Astrocyte (in vitro differentiated cells and primary cell): ENCODE data around the gene COL24A1.

Source experiments
- EZH2 ChIP-seq: IDR thresholded peaks from 2 replicates; pipeline ENCODE4 v1.6.1; 2012; ENCODE audit warnings: mild to moderate bottlenecking, low read length, inconsistent platforms; ENCODE audit not compliant: insufficient read depth
- TF ChIP-seq, protein P1 (sequence below): IDR thresholded peaks from 2 replicates; pipeline ENCODE4 v1.5.1; 2011; ENCODE audit warnings: low read depth, mild to moderate bottlenecking, inconsistent platforms, low read length, moderate library complexity; ENCODE audit not compliant: insufficient read depth

DNA sequence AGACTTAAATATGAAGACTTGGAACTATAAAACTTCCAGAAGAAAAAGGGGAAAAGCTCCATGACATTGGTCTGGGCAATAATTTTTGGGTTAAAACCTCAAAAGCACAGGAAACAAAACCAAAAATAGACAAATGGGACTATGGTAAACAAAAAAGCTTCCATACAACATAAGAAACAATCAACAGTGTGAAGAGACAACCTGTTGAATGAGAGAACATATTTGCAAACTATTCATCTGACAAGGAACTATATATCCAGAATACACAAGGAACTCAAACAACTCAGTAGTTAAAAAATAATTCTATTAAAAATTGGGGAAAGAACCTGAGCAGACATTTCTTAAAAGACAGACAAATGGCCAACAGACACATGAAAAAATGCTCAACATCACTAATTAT is 255.7 kb downstream of the COL24A1 start:
- TF ChIP-seq, protein P1, sequence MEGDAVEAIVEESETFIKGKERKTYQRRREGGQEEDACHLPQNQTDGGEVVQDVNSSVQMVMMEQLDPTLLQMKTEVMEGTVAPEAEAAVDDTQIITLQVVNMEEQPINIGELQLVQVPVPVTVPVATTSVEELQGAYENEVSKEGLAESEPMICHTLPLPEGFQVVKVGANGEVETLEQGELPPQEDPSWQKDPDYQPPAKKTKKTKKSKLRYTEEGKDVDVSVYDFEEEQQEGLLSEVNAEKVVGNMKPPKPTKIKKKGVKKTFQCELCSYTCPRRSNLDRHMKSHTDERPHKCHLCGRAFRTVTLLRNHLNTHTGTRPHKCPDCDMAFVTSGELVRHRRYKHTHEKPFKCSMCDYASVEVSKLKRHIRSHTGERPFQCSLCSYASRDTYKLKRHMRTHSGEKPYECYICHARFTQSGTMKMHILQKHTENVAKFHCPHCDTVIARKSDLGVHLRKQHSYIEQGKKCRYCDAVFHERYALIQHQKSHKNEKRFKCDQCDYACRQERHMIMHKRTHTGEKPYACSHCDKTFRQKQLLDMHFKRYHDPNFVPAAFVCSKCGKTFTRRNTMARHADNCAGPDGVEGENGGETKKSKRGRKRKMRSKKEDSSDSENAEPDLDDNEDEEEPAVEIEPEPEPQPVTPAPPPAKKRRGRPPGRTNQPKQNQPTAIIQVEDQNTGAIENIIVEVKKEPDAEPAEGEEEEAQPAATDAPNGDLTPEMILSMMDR: no peak
- TF ChIP-seq EZH2: no peak
